ENCODE results near the gene TRAF4. TPM values are rescaled to one million over a fixed set of nuclear protein-coding genes. Genes with fewer than 3 reads are reported as not detected.
A peak's percentile ranks its signal among the peaks of the same experiment; 100 is the strongest.

Gene TRAF4
- total and polyA plus RNA-seq, 10 of the 15 experiments (the other 5 are each of a cell fraction or from before 2014, with no cell fraction given): 3.7 to 197 (median 66.4) TPM

DNA sequence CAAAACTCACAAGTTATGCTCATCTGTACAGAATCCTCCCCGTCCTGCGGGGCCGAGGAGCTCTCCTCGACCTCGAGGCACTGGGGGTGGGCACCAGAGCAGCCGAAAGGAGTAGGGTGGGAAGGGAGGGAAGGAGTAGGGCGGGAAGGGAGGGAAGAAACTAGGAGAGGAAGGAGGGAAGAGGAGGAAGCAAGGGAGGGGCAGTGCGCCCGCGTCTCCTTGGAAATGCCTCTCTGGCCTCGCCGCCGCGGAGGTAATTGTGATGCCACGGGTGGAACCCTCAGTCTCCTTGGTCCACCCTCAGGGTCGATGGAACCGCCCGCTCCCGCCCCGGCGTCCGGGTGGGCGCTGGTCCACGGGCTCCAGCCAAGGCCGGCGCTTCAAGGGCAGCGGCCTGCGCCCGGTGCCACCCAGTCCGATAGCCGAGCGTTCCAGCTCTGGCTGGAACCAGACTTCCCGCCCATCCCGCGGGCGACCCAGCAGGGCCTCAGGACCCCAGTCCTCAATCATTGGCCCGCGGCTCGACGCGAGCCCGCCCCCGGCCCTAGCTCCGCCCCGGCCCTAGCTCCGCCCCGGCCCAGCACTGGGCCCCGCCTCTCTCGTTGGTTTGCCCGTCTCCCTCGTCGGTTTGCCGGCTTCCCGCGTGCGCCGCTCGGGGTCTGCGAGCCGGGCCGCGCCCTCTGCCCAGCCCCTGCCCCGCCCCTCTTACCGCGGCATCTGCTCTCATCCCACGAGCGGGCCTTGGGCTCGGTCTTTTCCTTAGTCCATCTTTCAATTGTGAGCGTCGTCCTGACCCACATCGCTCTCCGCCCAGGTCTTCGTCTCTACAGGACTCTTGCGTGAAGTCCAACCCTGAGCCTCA is 32.7 kb upstream of the TRAF4 start (continued):
- no peak for TF ChIP-seq FOXM1 (IDR thresholded peaks at IDR 0.05; ENCODE audit: low read depth, low read length)
- no peak for TF ChIP-seq MYB (IDR thresholded peaks at IDR 0.05; ENCODE audit: borderline replicate concordance, low read depth, low read length)
- no peak for TF ChIP-seq E2F4 (IDR thresholded peaks at IDR 0.05; ENCODE audit: low read depth, low read length)
- no peak for TF ChIP-seq EZH2 (IDR thresholded peaks at IDR 0.05; ENCODE audit: borderline replicate concordance, control insufficient read depth, low read depth, low read length)
- TF ChIP-seq STAT1 (conservative IDR thresholded peaks at IDR 0.05): no peak
- TF ChIP-seq USF1 (IDR thresholded peaks at IDR 0.05; ENCODE audit: borderline replicate concordance, extremely low read length, insufficient read depth, low read depth, low read length): no peak
- TF ChIP-seq ZNF622 (IDR thresholded peaks at IDR 0.05): no peak
- no peak for TF ChIP-seq CBX5 (IDR thresholded peaks at IDR 0.05; ENCODE audit: low read depth)
- no peak; the same call in 1 of the 2 replicates for TF ChIP-seq CHD2 (IDR thresholded peaks at IDR 0.05; ENCODE audit: borderline replicate concordance, low read depth, low read length)
- TF ChIP-seq CREB1 (IDR thresholded peaks at IDR 0.05; ENCODE audit: low read depth): no peak
- TF ChIP-seq SP1 (IDR thresholded peaks at IDR 0.05; ENCODE audit: low read depth, low read length): peak; percentile 44
- no peak for TF ChIP-seq NFIC (IDR thresholded peaks at IDR 0.05; ENCODE audit: low read depth, low read length)
- TF ChIP-seq KLF5 (IDR thresholded peaks at IDR 0.05; ENCODE audit: partially characterized antibody): no peak
- no peak for TF ChIP-seq RAD51 (IDR thresholded peaks at IDR 0.05)
- no peak for TF ChIP-seq YY1 (IDR thresholded peaks at IDR 0.05; ENCODE audit: low read depth, low read length)
- peak; percentile 16; the same call in 1 of the 2 replicates for TF ChIP-seq NRF1 (conservative IDR thresholded peaks at IDR 0.05; ENCODE audit: low read depth, low read length)
- no peak for TF ChIP-seq JUNB (IDR thresholded peaks at IDR 0.05)
- no peak for TF ChIP-seq TCF12 (IDR thresholded peaks at IDR 0.05; ENCODE audit: low read depth, low read length)
- TF ChIP-seq, protein P1, sequence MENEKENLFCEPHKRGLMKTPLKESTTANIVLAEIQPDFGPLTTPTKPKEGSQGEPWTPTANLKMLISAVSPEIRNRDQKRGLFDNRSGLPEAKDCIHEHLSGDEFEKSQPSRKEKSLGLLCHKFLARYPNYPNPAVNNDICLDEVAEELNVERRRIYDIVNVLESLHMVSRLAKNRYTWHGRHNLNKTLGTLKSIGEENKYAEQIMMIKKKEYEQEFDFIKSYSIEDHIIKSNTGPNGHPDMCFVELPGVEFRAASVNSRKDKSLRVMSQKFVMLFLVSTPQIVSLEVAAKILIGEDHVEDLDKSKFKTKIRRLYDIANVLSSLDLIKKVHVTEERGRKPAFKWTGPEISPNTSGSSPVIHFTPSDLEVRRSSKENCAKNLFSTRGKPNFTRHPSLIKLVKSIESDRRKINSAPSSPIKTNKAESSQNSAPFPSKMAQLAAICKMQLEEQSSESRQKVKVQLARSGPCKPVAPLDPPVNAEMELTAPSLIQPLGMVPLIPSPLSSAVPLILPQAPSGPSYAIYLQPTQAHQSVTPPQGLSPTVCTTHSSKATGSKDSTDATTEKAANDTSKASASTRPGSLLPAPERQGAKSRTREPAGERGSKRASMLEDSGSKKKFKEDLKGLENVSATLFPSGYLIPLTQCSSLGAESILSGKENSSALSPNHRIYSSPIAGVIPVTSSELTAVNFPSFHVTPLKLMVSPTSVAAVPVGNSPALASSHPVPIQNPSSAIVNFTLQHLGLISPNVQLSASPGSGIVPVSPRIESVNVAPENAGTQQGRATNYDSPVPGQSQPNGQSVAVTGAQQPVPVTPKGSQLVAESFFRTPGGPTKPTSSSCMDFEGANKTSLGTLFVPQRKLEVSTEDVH (IDR thresholded peaks at IDR 0.05; ENCODE audit: low read depth, partially characterized antibody): no peak
- no peak for TF ChIP-seq CEBPB (IDR thresholded peaks at IDR 0.05; ENCODE audit: borderline replicate concordance in 1 of 2, low read depth in 2 of 2, low read length in 2 of 2)
- TF ChIP-seq NKRF (conservative IDR thresholded peaks at IDR 0.05): peak; percentile 46
- TF ChIP-seq MXI1 (IDR thresholded peaks at IDR 0.05; ENCODE audit: low read depth, low read length): peak; percentile 81
- no peak for TF ChIP-seq TCF7 (IDR thresholded peaks at IDR 0.05; ENCODE audit: borderline replicate concordance)
- no peak for TF ChIP-seq SIX5 (IDR thresholded peaks at IDR 0.05; ENCODE audit: low read depth, low read length, severe bottlenecking)
- 0 out of 2 replicates have a peak, but pooled peaks have one; percentile 36 for TF ChIP-seq HDAC2 (IDR thresholded peaks at IDR 0.05)
